Stimulated activated CD4-positive, alpha-beta T cell treated with anti-CD3 and anti-CD28 coated beads, Interleukin-1b, Interleukin-23, amount 100 ng/mL, for 1 hour (primary cell): Measurements from ENCODE around the gene DIPK1B.

Source experiments
- DNase-seq, 2 donors: peaks; one replicate each; pipeline ENCODE4 v3.0.0-alpha.2; 2020; ENCODE audit warnings: low read depth in 2 of 2

The DIPK1B gene

GRCh38 chr9:136686794-136687711 is 25.3 kb upstream of the DIPK1B start, which contains the start of gene AGPAT2:
Gene AGPAT2 (minus strand): TSS chr9:136687457. CDS start chr9:136687357, 100 bp downstream.
- DNase-seq = peak in 1 of 2 donors; percentile 46

DNA sequence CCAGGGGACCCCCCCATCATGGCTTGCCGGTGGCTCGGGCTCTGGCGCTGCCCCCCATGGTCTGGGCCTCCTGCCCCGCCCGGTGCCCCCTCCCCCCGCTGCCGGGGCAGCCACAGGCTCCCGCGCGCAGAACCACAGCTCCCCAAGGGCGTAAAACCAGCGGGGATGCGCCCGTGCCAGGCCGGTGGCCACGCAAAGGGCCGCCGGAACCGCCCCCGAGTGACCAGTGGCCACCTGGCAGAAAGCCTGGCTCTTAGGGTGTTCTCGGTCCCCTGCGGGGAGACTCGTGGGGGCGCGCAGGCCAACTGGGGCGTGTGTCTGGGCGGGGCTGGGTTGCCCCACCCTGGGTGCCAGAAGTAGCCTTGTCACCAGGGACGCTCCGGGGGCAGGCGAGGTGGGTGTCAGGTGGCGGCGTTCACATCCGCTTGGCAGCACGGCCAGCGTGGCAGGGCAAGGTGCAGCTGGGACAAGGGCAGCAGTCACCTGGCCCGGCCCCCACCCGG is 24.6 kb upstream of the DIPK1B start:
- no peak for DNase-seq

DNA sequence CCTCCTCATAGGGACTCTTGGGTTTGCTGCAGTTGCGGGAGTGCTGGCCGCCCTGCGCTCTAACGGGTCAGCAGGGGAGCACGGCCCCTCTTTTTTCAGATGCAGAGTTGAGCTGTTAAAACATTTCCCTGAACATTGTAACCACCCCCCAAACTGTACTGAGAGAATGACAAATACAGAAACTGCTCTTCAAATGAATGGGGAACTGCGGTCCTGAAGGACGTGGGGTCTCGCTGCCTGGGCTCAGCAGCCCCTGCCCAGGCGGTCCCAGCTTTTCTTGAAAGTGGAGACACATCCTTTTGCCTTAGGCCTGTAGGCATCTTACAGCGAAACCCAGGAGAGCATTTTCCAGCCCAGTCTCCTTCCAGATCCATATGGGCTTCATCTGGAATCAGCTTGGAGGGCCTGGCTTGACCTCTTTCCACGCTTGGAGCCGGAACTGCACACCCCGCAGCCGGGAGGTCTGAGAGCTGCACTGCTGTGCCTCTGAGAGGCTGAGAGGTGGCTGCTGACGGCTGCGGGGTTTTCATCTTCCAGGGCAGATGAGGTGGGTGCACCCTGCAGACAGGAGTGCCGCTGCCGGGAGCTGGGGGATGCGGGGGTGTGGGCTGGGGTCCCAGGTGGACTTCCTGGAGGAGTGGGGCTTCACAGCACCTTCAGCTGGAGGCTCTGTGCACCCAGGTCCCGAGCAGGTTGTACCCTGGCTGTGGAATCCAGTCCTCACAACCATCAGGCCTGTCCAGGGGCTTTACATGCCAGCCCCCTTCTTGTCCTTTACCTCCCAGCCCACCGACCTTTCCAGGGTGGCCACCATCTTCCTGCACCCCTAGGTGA is 23.9 kb upstream of the DIPK1B start:
- no peak for DNase-seq

GRCh38 chr9:136689108-136689460 is 23.3 kb upstream of the DIPK1B start:
- DNase-seq = no peak

DNA sequence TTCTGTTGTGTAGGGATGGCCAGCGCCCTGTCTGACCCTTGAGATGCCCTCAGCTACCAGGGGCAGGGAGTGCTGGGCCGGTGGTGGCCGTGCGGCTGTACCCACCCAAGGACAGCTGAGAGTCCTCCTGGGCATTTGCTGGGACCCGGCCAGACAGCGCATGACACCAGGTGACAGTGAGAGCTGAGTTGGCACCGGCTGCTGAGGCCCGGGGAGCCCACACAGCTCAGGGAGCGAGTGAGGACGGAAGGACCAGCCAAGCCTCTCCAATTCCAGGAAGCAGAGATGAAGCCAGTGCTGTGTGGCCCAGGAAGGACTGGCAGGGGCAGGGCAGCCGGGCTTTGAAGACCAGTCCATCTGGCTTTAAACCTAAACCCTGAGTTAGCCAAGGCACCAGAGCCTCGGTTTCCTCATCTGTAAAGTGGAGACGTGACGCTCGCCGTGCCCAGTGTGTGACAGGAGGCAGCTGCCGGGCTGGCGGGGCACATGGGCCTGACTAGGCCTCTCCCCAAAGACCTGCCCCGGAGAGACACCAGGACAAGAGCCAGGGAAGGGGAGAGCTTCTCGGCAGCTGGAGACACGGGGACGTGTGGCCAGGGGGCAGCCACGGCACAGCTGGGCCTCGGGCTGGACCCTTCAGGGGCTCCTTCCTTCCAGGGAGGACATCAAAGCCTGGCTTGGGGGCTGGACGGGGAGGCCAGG is 22.1 kb upstream of the DIPK1B start:
- no peak for DNase-seq

DNA sequence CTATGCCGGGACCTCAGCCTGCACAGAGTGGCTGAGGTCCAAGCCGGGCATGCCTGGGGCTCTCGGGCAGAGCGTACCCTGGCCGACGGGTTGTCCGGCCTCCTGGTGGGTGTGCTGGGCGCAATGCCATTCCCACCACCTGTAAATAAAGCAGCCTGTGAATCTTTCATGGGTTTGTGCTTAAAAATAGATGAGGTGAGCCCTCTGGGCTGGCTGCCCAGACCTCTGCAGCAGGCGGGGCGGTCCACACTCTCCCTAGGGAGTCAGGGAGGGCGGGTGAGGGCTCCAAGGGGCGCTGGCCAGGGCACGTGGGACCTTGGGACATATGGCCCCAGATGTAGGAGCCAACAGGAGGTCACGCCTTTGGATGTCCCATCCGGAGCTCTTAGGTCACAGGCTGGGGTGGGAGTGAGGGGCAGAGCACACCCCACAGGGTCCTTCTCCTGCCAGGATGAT is 21.5 kb upstream of the DIPK1B start:
- DNase-seq = no peak

- no peak for DNase-seq
Observed at GRCh38 chr9:136691316-136692184, 20.8 kb upstream of the DIPK1B start.

- no peak for DNase-seq
Observed at GRCh38 chr9:136692185-136693134, 19.9 kb upstream of the DIPK1B start.

- no peak for DNase-seq
Observed at GRCh38 chr9:136693135-136693489, 19.3 kb upstream of the DIPK1B start.

GRCh38 chr9:136693490-136694162 is 18.7 kb upstream of the DIPK1B start:
- no peak for DNase-seq

DNA sequence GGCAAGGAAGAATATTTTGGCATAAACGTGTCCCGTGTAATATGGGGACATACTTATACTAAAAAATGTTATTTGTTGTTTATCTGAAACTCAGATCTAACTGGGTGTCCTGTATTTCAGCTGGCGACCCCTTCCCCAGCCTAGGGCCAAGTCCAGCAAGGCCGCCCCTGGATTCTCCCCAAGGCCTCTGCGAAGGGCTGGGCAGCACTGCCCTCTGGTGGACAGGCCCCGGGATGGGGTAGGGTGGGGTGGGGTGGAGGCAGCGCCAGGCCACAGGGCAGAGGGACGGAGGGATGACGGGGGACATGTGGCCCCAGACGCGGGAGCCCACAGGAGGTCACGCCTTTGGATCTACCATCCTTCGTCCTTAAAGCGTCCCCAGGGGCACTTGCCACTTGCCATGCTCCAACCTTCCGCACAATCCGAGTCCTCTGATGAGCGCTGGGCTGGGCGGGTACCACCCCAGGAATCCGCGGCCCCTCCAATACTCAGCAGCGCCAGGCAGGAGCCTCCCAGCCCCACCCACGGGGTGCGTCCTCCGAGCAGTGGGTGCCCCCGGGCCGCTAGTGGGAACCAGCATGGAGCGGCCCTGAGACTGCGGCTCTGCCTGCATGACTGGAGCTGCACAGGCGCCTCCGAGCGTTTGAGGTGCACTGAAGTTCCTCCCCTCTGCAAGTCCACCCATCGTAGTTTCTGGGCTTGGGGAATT is 18.1 kb upstream of the DIPK1B start:
- DNase-seq = no peak

DNA sequence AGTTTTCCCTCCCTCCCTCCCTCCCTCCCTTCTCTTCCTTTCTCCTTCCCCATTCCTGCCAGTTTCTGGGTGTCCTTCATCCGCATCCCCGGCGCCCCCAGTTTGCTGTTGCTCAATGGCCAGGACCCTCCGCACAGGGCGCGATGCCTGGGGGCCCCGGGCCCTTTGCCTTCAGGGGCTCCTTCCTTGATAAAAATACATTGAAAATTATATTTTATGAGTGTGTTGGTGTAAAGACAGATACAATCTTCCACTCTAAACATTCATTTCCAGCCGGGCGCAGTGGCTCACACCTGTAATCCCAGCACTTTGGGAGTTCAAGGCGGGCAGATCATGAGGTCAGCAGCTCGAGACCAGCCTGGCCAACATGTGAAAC is 17.5 kb upstream of the DIPK1B start:
- DNase-seq = no peak

DNA sequence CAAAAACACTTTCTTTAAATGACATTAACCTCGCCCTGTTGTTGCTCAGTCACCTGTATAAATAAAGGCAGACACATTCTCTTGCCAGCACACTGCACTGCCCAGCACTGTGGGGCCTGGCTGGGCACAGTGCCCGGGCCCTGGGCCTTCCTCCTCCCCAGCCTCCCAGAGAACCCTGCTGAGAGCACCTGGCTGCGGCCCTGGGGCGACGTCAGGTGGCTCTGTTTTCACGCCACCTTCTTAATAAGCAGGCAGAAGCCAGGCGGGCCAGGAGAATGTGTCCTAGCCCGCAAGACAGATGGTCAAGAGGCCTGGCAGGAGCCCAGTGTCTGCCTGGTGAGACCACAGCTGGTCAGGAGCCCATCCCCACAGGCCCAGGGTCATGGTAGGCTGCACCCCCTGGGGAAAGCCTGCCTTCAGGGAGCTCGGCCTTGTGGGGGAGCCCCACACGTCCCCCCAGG is 16.9 kb upstream of the DIPK1B start:
- DNase-seq = no peak

DNA sequence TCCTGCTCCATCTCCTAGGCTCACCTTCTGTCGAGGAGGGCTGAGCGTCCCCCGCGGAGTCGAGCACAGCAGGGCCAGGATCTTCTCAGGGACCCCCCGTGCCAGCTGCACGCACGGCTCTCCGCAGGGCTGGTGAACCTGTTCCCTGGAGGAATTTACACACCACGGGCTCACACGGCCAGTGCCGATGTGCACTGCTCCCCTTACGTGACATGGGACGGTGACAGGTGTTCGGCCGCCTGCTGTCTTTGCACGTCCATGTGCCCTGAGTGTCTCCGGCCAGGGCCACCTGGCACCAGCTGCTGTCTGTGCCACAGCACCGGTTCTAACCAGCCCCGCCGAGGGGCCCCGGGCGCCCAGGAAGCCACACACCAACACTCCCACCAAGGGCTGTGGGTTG is 16.4 kb upstream of the DIPK1B start:
- DNase-seq = no peak

- DNase-seq = no peak
Observed at GRCh38 chr9:136696502-136696901, 15.9 kb upstream of the DIPK1B start.

GRCh38 chr9:136697146-136697820 is 15.1 kb upstream of the DIPK1B start:
- DNase-seq = no peak

GRCh38 chr9:136697821-136698526 is 14.4 kb upstream of the DIPK1B start:
- no peak for DNase-seq
